Lung (tissue), 12 donors: ENCODE data around the gene ROCK2. TPM values are rescaled to one million over a fixed set of nuclear protein-coding genes. Genes with fewer than 3 reads are reported as not detected.
A peak's percentile ranks its signal among the peaks of the same experiment; 100 is the strongest.

ENCODE experiments used
- ATAC-seq: fragments of 200-7000 bp; cut with Tn5 transposase; one replicate; pipeline ENCODE4 v1.9.1; 2020; ENCODE audit warnings: moderate number of reproducible peaks; ENCODE audit not compliant: insufficient read depth, low FRiP score
- DNase-seq, 3 donors: peaks; one replicate each; pipeline ENCODE4 v3.0.0-alpha.2; 2013 to 2017
- H3K27ac ChIP-seq, 2 donors: one replicate each; pipeline ENCODE4 v1.5.1; 2013; ENCODE audit warnings: mild to moderate bottlenecking in 2 of 2, moderate library complexity in 2 of 2, control low read depth in 1 of 2, inconsistent platforms in 1 of 2, low read depth in 1 of 2, low read length in 1 of 2
- H3K27me3 ChIP-seq, 3 donors: one replicate each; pipeline ENCODE4 v1.5.1; 2013; ENCODE audit warnings: low read length in 2 of 3; ENCODE audit not compliant: control insufficient read depth in 3 of 3, insufficient read depth in 3 of 3
- H3K36me3 ChIP-seq, 4 donors: one replicate each; pipeline ENCODE4 v1.5.1; 2013; ENCODE audit warnings: low read length in 4 of 4, mild to moderate bottlenecking in 1 of 4, moderate library complexity in 1 of 4; ENCODE audit not compliant: control insufficient read depth in 4 of 4, insufficient read depth in 4 of 4
- H3K4me1 ChIP-seq, 5 donors: one replicate each; pipeline ENCODE4 v1.5.1; 2013; ENCODE audit warnings: low read length in 5 of 5, mild to moderate bottlenecking in 2 of 5, moderate library complexity in 1 of 5; ENCODE audit not compliant: control insufficient read depth in 5 of 5, insufficient read depth in 5 of 5
- H3K4me3 ChIP-seq: one replicate; pipeline ENCODE4 v1.5.1; 2013; ENCODE audit warnings: mild to moderate bottlenecking, control low read depth, moderate library complexity
- H3K9ac ChIP-seq, 2 donors: one replicate each; pipeline ENCODE4 v1.5.1; 2013; ENCODE audit warnings: low read length in 2 of 2, control low read depth in 1 of 2; ENCODE audit not compliant: insufficient read depth in 1 of 2
- H3K9me3 ChIP-seq, 4 donors: one replicate each; pipeline ENCODE4 v1.5.1; 2013; ENCODE audit warnings: low read length in 3 of 4, mild to moderate bottlenecking in 1 of 4, moderate library complexity in 1 of 4; ENCODE audit not compliant: control insufficient read depth in 4 of 4, insufficient read depth in 3 of 4
- WGBS, 2 donors: extraction: QIAGEN DNeasy Blood & Tissue Kit; methylation state at CpG; one replicate each; pipeline ENCODE4 v1.1.7; 2013; 5-methylcytosine and 5-hydroxymethylcytosine counted together
- polyA plus RNA-seq, 2 donors: library from polyadenylated mRNA; stranded (reverse); fragments of 200-250 nt; gene quantifications; one replicate each; pipeline ENCODE4 v1.2.1, GENCODE V29; 2013
- total RNA-seq, 2 donors: library from RNA; depleted of rRNA in 1 of 2; stranded (reverse); fragments of >200 nt in 1 of 2; gene quantifications; one replicate each; pipeline ENCODE4 v1.2.1, GENCODE V29; 2014 to 2021
- TF ChIP-seq, protein P1 (sequence below): IDR thresholded peaks from 2 replicates; pipeline ENCODE4 v1.5.1; 2012; ENCODE audit warnings: mild to moderate bottlenecking; ENCODE audit errors: control extremely low read depth, extremely low read depth
- donor health status: control.
- donor health status: control.
- donor health status: Bipolar disorder and iron deficiency.
- donor health status: healthy.
- donor health status: DM: yes; HTN: yes; CAD: no.

Gene ROCK2
- total and polyA plus RNA-seq, 4 donors: 8.0 to 103 (median 28.7) TPM

DNA sequence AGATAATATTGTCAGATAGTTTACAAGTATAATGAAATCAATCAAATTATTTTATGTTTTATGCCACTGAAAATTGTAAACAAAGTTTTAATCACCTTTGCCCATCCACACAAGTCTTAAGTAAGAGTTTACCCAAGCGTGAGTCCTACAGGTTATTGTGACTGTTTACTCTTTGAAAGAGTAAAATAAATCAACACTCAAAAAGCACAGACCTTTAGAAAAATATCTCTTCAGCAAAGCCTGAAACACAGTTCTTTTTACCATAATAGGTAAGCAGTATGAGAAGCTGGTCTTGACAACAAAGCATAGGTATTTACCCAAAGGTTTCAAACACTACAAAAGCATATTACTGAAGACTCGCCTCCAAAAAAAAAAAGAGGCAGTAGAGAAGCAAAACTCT, 3.7 kb downstream of the ROCK2 start:
- DNase-seq (no peak), ATAC-seq (no peak)
- Histone ChIP-seq H3K36me3 (peaks cover 0 to 2% (median 0%) of the 10 kb centered on the region in 4 donors), H3K4me1 (peaks cover 3 to 22% (median 9%) of the 10 kb centered on the region in 5 donors), H3K9ac (peak overlapping the region in 1 of 2 donors; percentile 16), H3K27me3 (no peaks in the 10 kb centered on the region), H3K27ac (no peak overlapping the region), H3K9me3 (no peaks in the 10 kb centered on the region), H3K4me3 (no peak overlapping the region)
- 47 to 66% methylated on average over 2 of the region's 2 CpGs for WGBS, 2 donors
- TF ChIP-seq, protein P1, sequence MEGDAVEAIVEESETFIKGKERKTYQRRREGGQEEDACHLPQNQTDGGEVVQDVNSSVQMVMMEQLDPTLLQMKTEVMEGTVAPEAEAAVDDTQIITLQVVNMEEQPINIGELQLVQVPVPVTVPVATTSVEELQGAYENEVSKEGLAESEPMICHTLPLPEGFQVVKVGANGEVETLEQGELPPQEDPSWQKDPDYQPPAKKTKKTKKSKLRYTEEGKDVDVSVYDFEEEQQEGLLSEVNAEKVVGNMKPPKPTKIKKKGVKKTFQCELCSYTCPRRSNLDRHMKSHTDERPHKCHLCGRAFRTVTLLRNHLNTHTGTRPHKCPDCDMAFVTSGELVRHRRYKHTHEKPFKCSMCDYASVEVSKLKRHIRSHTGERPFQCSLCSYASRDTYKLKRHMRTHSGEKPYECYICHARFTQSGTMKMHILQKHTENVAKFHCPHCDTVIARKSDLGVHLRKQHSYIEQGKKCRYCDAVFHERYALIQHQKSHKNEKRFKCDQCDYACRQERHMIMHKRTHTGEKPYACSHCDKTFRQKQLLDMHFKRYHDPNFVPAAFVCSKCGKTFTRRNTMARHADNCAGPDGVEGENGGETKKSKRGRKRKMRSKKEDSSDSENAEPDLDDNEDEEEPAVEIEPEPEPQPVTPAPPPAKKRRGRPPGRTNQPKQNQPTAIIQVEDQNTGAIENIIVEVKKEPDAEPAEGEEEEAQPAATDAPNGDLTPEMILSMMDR: no peak

DNA sequence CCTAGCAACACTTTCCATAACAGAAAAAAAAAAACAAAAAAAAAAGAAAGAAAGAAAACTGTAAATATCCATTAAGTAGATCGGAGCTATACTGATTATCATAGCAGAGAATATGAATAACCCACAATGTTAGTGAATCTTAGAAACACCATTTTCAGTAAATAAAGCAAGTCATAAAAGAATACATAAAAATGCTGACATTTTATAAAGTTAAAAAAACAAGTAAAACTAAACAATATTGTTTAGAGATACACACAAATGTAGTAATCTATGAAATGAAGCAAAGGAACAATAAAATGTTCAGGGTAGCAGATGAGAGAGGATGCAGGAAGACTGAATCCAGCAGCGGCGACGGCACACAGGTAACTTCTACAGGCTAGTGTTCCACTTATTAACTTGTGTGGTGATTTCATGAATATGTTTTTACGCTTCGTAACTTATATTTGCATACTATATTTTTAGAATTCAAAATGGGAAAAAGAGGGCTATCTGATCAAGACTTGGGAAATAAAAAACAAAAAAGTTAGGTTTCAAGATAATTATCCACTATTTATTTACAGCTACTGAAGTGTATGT, 4.8 kb downstream of the ROCK2 start:
- no peak overlapping the region for H3K9ac ChIP-seq
- no peak overlapping the region for H3K27ac ChIP-seq
- H3K4me1 ChIP-seq: peaks cover 3 to 15% (median 9%) of the 10 kb centered on the region in 5 donors
- DNase-seq (no peak), ATAC-seq (no peak)
- TF ChIP-seq, protein P1: no peak
- no peaks in the 10 kb centered on the region for H3K27me3 ChIP-seq
- H3K4me3 ChIP-seq: no peak overlapping the region
- peaks cover 0 to 2% (median 0%) of the 10 kb centered on the region in 4 donors for H3K36me3 ChIP-seq
- WGBS, 2 donors: 69 to 85% methylated on average over 6 of the region's 6 CpGs
- H3K9me3 ChIP-seq: no peaks in the 10 kb centered on the region

DNA sequence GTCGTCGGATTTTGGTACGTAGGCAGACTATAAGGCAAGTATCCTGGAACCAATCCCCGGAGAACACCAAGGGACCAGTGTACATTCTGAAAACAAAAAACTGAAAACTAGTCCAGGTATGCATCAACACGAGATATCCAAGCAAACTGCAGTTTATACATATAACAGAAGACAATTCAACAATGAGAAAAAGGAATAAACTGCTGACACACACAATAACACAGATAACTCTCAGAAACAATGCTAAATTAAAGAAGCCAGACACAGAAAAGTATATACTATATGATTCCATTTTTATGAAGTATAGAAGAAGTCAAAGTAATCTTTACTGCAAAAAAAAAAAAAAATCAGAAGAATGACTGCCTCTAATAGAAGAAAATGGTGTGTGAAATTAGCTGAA, 5.9 kb downstream of the ROCK2 start:
- Histone ChIP-seq H3K9ac (no peak overlapping the region), H3K9me3 (no peaks in the 10 kb centered on the region), H3K36me3 (peaks cover 0 to 2% (median 0%) of the 10 kb centered on the region in 4 donors), H3K27ac (no peak overlapping the region), H3K27me3 (no peaks in the 10 kb centered on the region), H3K4me3 (no peak overlapping the region), H3K4me1 (peaks cover 3 to 15% (median 9%) of the 10 kb centered on the region in 5 donors)
- TF ChIP-seq, protein P1: no peak
- 85 to 89% methylated on average over 5 of the region's 5 CpGs for WGBS, 2 donors
- DNase-seq: no peak
- ATAC-seq: no peak

DNA sequence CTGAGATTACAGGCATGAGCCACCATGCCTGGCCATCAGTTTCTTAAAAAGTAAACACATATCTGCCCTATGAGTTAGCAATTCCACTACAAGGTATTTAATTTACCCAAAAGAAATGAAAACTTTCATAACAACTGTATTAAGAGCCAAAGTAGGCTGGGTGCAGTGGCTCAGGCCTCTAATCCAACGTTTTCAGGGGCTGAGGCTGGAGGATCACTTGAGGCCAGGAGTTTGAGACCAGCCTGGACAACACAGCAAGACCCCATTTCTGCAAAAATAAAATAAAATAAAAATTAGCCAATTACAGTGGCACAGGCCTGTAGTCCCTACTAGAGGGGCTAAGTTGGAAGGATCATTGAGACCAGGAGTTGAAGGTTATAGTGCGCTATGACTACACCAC, 6.5 kb downstream of the ROCK2 start:
- H3K9ac ChIP-seq: no peak overlapping the region
- no peak for DNase-seq
- H3K4me1 ChIP-seq: peaks cover 3 to 15% (median 9%) of the 10 kb centered on the region in 5 donors
- no peaks in the 10 kb centered on the region for H3K27me3 ChIP-seq
- 93 to 94% methylated on average over 2 of the region's 2 CpGs for WGBS, 2 donors
- peaks cover 0 to 2% (median 0%) of the 10 kb centered on the region in 4 donors for H3K36me3 ChIP-seq
- TF ChIP-seq, protein P1: no peak
- no peak overlapping the region for H3K4me3 ChIP-seq
- no peaks in the 10 kb centered on the region for H3K9me3 ChIP-seq
- H3K27ac ChIP-seq: no peak overlapping the region
- ATAC-seq: no peak
